HepG2 (cell line): ENCODE results near the gene KANK3. TPM values are rescaled to one million over a fixed set of nuclear protein-coding genes. Genes with fewer than 3 reads are reported as not detected.

Source experiments
- NKX3-1 ChIP-seq: sonication (generic); formaldehyde crosslinking; IDR thresholded peaks from 2 replicates; pipeline ENCODE4 v1.5.0; 2020; ENCODE audit warnings: missing genetic modification reagents
- RARA ChIP-seq: IDR thresholded peaks from 2 replicates; pipeline ENCODE4 v1.6.1; 2016; ENCODE audit warnings: missing genetic modification reagents, missing compliant biosample characterization
- SOX6 ChIP-seq, 2 experiments: fragments of 450-650 bp in 1 of 2; sonication (generic) in 1 of 2; formaldehyde crosslinking in 1 of 2; IDR thresholded peaks; 2 replicates each; pipeline versions ENCODE4 v1.4.0 to v1.6.1; 2017 to 2020; ENCODE audit warnings: antibody characterized with exemption in 1 of 2, mild to moderate bottlenecking in 1 of 2, missing genetic modification reagents in 1 of 2
- TP53 ChIP-seq: sonication (generic); formaldehyde crosslinking; conservative IDR thresholded peaks from 2 replicates; pipeline ENCODE4 v1.4.0; 2020; ENCODE audit warnings: missing genetic modification reagents
- ZNF160 ChIP-seq: sonication (generic); formaldehyde crosslinking; IDR thresholded peaks from 2 replicates; pipeline ENCODE4 v1.8.0; 2022; ENCODE audit warnings: mild to moderate bottlenecking, inconsistent platforms, missing genetic modification reagents
- ZNF20 ChIP-seq: sonication (generic); formaldehyde crosslinking; IDR thresholded peaks from 2 replicates; pipeline ENCODE4 v1.4.0; 2020; ENCODE audit warnings: mild to moderate bottlenecking, moderate library complexity, missing genetic modification reagents
- ZNF296 ChIP-seq: sonication (generic); formaldehyde crosslinking; conservative IDR thresholded peaks from 2 replicates; pipeline ENCODE4 v1.5.0; 2020; ENCODE audit warnings: mild to moderate bottlenecking, missing genetic modification reagents
- ZNF343 ChIP-seq: sonication (generic); formaldehyde crosslinking; IDR thresholded peaks from 2 replicates; pipeline ENCODE4 v1.4.0; 2020; ENCODE audit warnings: mild to moderate bottlenecking, missing genetic modification reagents
- ZNF678 ChIP-seq: sonication (generic); formaldehyde crosslinking; IDR thresholded peaks from 2 replicates; pipeline ENCODE4 v1.4.0; 2020; ENCODE audit warnings: mild to moderate bottlenecking, missing genetic modification reagents
- polyA plus RNA-seq, 8 experiments: library from polyadenylated mRNA; depleted of rRNA in 3 of 8; stranded (reverse) in 7 of 8; unstranded in 1 of 8; fragments of >200 nt; fragmentation: Illumina TruSeq in 4 of 8; extraction: Trizol in 4 of 8; gene quantifications; 2 replicates each; pipeline versions ENCODE4 v1.2.1 to v1.2.3, GENCODE V29; 2011 to 2016; ENCODE audit warnings: low read depth in 4 of 8, missing spikeins in 1 of 8, mixed read lengths in 1 of 8; ENCODE audit not compliant: insufficient read depth in 1 of 8
- total RNA-seq, 5 experiments: library from RNA; depleted of rRNA; stranded (reverse); fragments of >200 nt; fragmentation: Illumina TruSeq; extraction: Trizol; gene quantifications; 2 replicates each; pipeline ENCODE4 v1.2.3, GENCODE V29; 2016; ENCODE audit warnings: low read depth in 1 of 5
- TF ChIP-seq, protein P1 (sequence below): IDR thresholded peaks from 2 replicates; pipeline ENCODE4 v1.4.0; 2020; ENCODE audit warnings: mild to moderate bottlenecking, missing genetic modification reagents
- TF ChIP-seq, protein P2 (sequence below): sonication (generic); formaldehyde crosslinking; IDR thresholded peaks from 2 replicates; pipeline ENCODE4 v1.4.0; 2020; ENCODE audit warnings: mild to moderate bottlenecking, missing genetic modification reagents
- TF ChIP-seq, protein P3 (sequence below), 2 experiments: sonication (generic) in 1 of 2; formaldehyde crosslinking in 1 of 2; IDR thresholded peaks; 2 replicates each; pipeline versions ENCODE4 v1.4.0 to v1.6.1; 2018 to 2020; ENCODE audit warnings: missing genetic modification reagents in 2 of 2, borderline replicate concordance in 1 of 2, low read depth in 1 of 2, mild to moderate bottlenecking in 1 of 2, missing biosample characterization in 1 of 2
- TF ChIP-seq, protein P4 (sequence below): sonication (generic); formaldehyde crosslinking; IDR thresholded peaks from 2 replicates; pipeline ENCODE4 v1.4.0; 2020; ENCODE audit warnings: missing genetic modification reagents

The KANK3 gene
- total and polyA plus RNA-seq, 2 of the 13 experiments (the other 11 are each of a cell fraction or from before 2014, with no cell fraction given), result 0.15 to 0.20 TPM

DNA sequence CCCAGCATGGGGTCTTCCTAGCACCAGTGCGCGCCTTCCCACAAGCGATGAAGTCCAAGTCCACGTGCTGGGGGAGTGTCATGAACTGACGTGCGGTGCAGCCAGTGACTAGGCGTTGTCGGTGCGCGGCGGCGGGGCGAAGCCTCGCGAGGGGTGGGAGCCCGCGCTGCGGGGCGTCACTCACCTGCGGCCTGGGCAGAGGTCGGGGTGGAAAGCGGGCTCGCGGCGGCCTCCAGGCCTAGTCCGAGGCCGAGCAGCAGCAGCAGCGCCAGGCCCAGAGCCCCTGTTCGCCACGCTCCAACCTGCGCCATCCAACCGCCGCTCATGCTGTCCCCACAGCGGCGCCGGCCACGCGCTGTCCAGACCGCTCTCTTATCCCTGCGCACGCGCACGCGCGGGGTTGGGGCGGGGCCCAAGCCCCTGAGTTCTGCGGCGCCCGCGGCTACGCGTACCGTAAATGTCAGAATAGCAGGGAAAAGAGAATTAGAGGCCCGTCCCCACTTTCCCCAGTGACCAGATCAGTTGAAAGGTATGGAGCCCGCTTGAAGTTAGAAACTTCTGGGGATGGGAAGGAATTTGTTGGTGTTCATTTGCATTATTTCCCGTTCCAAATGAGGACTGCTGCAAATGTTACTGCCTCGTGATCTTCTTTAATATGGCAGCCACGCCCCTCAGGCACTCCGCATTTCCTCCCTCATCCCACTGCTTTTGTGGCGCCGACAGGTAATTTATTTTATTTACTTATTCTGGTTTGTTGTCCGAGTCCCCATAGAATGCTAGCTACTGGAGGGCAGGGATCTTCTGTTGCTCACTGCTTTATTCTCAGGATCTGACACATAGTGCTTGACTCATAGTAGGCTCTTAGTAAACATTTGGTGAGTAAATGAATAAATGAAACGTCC is 34.8 kb downstream of the KANK3 start, which contains the start of gene CD320 (continued):
- TF ChIP-seq, protein P1, sequence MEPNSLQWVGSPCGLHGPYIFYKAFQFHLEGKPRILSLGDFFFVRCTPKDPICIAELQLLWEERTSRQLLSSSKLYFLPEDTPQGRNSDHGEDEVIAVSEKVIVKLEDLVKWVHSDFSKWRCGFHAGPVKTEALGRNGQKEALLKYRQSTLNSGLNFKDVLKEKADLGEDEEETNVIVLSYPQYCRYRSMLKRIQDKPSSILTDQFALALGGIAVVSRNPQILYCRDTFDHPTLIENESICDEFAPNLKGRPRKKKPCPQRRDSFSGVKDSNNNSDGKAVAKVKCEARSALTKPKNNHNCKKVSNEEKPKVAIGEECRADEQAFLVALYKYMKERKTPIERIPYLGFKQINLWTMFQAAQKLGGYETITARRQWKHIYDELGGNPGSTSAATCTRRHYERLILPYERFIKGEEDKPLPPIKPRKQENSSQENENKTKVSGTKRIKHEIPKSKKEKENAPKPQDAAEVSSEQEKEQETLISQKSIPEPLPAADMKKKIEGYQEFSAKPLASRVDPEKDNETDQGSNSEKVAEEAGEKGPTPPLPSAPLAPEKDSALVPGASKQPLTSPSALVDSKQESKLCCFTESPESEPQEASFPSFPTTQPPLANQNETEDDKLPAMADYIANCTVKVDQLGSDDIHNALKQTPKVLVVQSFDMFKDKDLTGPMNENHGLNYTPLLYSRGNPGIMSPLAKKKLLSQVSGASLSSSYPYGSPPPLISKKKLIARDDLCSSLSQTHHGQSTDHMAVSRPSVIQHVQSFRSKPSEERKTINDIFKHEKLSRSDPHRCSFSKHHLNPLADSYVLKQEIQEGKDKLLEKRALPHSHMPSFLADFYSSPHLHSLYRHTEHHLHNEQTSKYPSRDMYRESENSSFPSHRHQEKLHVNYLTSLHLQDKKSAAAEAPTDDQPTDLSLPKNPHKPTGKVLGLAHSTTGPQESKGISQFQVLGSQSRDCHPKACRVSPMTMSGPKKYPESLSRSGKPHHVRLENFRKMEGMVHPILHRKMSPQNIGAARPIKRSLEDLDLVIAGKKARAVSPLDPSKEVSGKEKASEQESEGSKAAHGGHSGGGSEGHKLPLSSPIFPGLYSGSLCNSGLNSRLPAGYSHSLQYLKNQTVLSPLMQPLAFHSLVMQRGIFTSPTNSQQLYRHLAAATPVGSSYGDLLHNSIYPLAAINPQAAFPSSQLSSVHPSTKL (CRISPR knock-in tag), result peak; percentile 50
- TF ChIP-seq SOX6 (IDR thresholded peaks at IDR 0.05) (no peak), SOX6 (CRISPR knock-in tag; IDR thresholded peaks at IDR 0.05) (peak; percentile 35; the same call in 1 of the 2 replicates), ZNF678 (peak; percentile 87; the same call in 1 of the 2 replicates), ZNF20 (no peak), TP53 (CRISPR knock-in tag) (peak; percentile 65; the same call in 1 of the 2 replicates), NKX3-1 (CRISPR knock-in tag) (peak; percentile 74), ZNF343 (CRISPR knock-in tag) (peak; percentile 96), RARA (peak; percentile 63), ZNF160 (peak; percentile 73), ZNF296 (CRISPR knock-in tag) (no peak)
- TF ChIP-seq, protein P2, sequence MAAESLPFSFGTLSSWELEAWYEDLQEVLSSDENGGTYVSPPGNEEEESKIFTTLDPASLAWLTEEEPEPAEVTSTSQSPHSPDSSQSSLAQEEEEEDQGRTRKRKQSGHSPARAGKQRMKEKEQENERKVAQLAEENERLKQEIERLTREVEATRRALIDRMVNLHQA (CRISPR knock-in tag), result no peak
- TF ChIP-seq, protein P3, sequence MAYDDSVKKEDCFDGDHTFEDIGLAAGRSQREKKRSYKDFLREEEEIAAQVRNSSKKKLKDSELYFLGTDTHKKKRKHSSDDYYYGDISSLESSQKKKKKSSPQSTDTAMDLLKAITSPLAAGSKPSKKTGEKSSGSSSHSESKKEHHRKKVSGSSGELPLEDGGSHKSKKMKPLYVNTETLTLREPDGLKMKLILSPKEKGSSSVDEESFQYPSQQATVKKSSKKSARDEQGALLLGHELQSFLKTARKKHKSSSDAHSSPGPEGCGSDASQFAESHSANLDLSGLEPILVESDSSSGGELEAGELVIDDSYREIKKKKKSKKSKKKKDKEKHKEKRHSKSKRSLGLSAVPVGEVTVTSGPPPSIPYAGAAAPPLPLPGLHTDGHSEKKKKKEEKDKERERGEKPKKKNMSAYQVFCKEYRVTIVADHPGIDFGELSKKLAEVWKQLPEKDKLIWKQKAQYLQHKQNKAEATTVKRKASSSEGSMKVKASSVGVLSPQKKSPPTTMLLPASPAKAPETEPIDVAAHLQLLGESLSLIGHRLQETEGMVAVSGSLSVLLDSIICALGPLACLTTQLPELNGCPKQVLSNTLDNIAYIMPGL (CRISPR knock-in tag; IDR thresholded peaks at IDR 0.05; ENCODE audit: borderline replicate concordance in 1 of 2, low read depth in 1 of 2), result peak; percentile 65 to 84; a peak in 3 of 4 replicates
- TF ChIP-seq, protein P4, sequence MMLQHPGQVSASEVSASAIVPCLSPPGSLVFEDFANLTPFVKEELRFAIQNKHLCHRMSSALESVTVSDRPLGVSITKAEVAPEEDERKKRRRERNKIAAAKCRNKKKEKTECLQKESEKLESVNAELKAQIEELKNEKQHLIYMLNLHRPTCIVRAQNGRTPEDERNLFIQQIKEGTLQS (CRISPR knock-in tag), result peak; percentile 34; the same call in 1 of the 2 replicates
